Measurements from ENCODE around the gene TMF1.

TMF1 gene

GRCh38 chr3:69088063-69088462 lies 35.9 kb upstream of the TMF1 start:
- Histone ChIP-seq H3K36me3 (ENCODE audit: insufficient read depth, low read length) (no peaks in the 10 kb centered on the region), H3K4me3 (ENCODE audit: low read depth in 1 of 2, low read length in 2 of 2) (peak overlapping the region in 1 of 2 donors; percentile 3), H3K4me1 (ENCODE audit: insufficient read depth, low read length) (peaks cover 74% of the 10 kb centered on the region), H3K27ac (ENCODE audit: low read depth, low read length) (no peak overlapping the region), H3K9ac (ENCODE audit: low read length) (no peak overlapping the region), H3K9me3 (ENCODE audit: low read length) (no peaks in the 10 kb centered on the region), H3K27me3 (ENCODE audit: control insufficient read depth in 1 of 2, insufficient read depth in 2 of 2, low read length in 2 of 2) (no peaks in the 10 kb centered on the region)

- H3K4me3 ChIP-seq (ENCODE audit: low read depth in 1 of 2, low read length in 2 of 2): peak overlapping the region in 1 of 2 donors; percentile 76
- no peaks in the 10 kb centered on the region for H3K27me3 ChIP-seq (ENCODE audit: control insufficient read depth in 1 of 2, insufficient read depth in 2 of 2, low read length in 2 of 2)
- no peaks in the 10 kb centered on the region for H3K9me3 ChIP-seq (ENCODE audit: low read length)
- H3K9ac ChIP-seq (ENCODE audit: low read length): no peak overlapping the region
- H3K27ac ChIP-seq (ENCODE audit: low read depth, low read length): peak overlapping the region; percentile 99
- H3K4me1 ChIP-seq (ENCODE audit: insufficient read depth, low read length): peaks cover 65% of the 10 kb centered on the region
- H3K36me3 ChIP-seq (ENCODE audit: insufficient read depth, low read length): no peaks in the 10 kb centered on the region
Observed at GRCh38 chr3:69087030-69087791, 35.1 kb upstream of the TMF1 start.

DNA sequence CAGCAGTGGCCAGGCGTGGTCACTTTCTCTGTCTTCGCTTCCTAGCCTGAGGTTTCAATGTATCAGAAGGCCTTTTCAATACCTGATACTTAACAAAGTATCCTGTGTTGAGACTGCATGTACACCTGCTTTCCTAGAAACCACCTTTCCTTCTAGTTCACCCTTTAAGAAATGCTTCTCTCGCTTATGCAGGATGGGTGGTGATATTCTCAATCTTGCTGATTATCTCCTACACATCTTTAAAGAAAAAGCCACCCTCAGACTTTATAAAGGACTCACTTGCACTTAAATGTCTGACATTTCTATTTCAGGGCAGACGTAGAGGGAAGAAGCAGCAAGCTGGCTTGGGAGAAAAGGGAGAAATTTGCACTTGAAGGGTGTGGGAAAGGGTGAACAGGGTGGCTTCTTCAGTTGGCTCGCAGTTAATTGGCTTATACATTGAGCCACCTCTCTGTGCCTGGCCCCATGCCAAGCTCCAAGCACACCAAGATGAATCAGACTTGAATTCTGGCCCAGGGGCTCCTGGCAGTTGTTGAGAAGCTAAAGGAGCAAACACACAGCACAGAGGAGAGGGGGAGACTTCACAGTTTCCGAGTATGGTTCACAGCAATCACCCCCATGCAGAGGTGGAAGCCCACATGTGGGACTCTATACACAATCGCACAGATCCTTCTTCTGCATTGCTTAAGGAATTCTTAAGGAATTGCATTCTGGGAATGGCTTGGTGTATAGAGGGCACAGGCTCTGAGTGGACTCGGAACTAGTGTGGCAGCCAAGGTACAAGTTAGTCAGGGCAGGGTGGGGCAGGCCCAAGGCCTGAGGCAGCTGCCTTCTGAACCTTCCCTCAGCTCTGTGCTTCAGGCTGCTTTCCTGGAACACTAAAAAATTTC lies 33.9 kb upstream of the TMF1 start:
- H3K4me1 ChIP-seq (ENCODE audit: insufficient read depth, low read length): peaks cover 54% of the 10 kb centered on the region
- peak overlapping the region; percentile 99 for H3K27ac ChIP-seq (ENCODE audit: low read depth, low read length)
- H3K27me3 ChIP-seq (ENCODE audit: control insufficient read depth in 1 of 2, insufficient read depth in 2 of 2, low read length in 2 of 2): no peaks in the 10 kb centered on the region

DNA sequence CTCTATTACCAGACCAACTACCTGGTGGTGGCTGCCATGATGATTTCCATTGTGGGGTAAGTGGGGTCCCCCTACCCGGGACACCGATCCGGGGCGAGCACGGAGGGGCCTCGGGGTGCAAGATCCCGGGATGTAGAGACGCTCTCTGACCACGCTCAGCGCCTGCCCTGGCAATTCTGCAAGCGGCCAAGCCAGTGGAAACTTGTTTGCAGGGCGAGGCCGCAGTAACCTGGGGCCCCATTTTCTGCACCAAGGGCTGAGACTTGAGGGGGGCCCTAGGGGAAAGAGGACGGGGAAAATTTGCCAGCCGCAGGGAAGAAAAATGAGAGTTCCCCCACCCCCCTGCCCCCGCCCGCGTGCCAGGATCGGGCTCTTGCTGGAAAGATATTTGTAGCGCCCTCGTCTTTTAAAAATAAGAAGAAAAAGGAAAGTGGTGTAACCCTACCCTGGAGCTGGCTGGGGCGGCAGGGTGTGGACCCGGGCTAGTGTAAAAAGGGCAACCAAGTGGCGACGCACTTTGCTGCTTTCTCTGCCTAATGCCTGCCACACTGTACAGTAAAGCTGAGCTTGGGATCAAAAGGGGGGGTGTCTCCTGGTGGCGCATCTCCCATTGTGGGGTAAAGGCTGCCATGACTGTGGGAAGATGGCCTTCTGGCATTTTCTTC lies 33.2 kb upstream of the TMF1 start:
- Histone ChIP-seq H3K27ac (ENCODE audit: low read depth, low read length) (peak overlapping the region; percentile 99), H3K4me3 (ENCODE audit: low read depth in 1 of 2, low read length in 2 of 2) (peak overlapping the region; percentile 76 to 90), H3K9me3 (ENCODE audit: low read length) (no peaks in the 10 kb centered on the region), H3K9ac (ENCODE audit: low read length) (peak overlapping the region; percentile 90), H3K27me3 (ENCODE audit: control insufficient read depth in 1 of 2, insufficient read depth in 2 of 2, low read length in 2 of 2) (no peaks in the 10 kb centered on the region), H3K36me3 (ENCODE audit: insufficient read depth, low read length) (no peaks in the 10 kb centered on the region), H3K4me1 (ENCODE audit: insufficient read depth, low read length) (peaks cover 51% of the 10 kb centered on the region)

More for the DNA sequence above, 33.9 kb upstream of the TMF1 start:
- Histone ChIP-seq H3K9me3 (ENCODE audit: low read length) (no peaks in the 10 kb centered on the region), H3K36me3 (ENCODE audit: insufficient read depth, low read length) (no peaks in the 10 kb centered on the region), H3K4me3 (ENCODE audit: low read depth in 1 of 2, low read length in 2 of 2) (peak overlapping the region; percentile 76 to 90), H3K9ac (ENCODE audit: low read length) (peak overlapping the region; percentile 90)

- no peaks in the 10 kb centered on the region for H3K9me3 ChIP-seq (ENCODE audit: low read length)
- H3K4me3 ChIP-seq (ENCODE audit: low read depth in 1 of 2, low read length in 2 of 2): peak within 1 kb of the TSS; percentile 76 to 90
- H3K4me1 ChIP-seq (ENCODE audit: insufficient read depth, low read length): peaks cover 44% of the 10 kb centered on the region
- no peaks in the 10 kb centered on the region for H3K36me3 ChIP-seq (ENCODE audit: insufficient read depth, low read length)
- no peaks in the 10 kb centered on the region for H3K27me3 ChIP-seq (ENCODE audit: control insufficient read depth in 1 of 2, insufficient read depth in 2 of 2, low read length in 2 of 2)
- H3K9ac ChIP-seq (ENCODE audit: low read length): peak within 1 kb of the TSS; percentile 90
- H3K27ac ChIP-seq (ENCODE audit: low read depth, low read length): peak within 1 kb of the TSS; percentile 99
Observed at GRCh38 chr3:69084326-69085167, 32.4 kb upstream of the TMF1 start, which contains the start of gene ARL6IP5. TSS of gene ARL6IP5 (plus strand) at chr3:69084937. CDS start at chr3:69085048, 111 bp downstream.

GRCh38 chr3:69082805-69083204 lies 30.7 kb upstream of the TMF1 start:
- H3K27me3 ChIP-seq (ENCODE audit: control insufficient read depth in 1 of 2, insufficient read depth in 2 of 2, low read length in 2 of 2): no peaks in the 10 kb centered on the region
- H3K36me3 ChIP-seq (ENCODE audit: insufficient read depth, low read length): no peaks in the 10 kb centered on the region
- H3K27ac ChIP-seq (ENCODE audit: low read depth, low read length): no peak overlapping the region
- H3K4me3 ChIP-seq (ENCODE audit: low read depth in 1 of 2, low read length in 2 of 2): no peak overlapping the region
- H3K9ac ChIP-seq (ENCODE audit: low read length): no peak overlapping the region
- peaks cover 41% of the 10 kb centered on the region for H3K4me1 ChIP-seq (ENCODE audit: insufficient read depth, low read length)
- H3K9me3 ChIP-seq (ENCODE audit: low read length): no peaks in the 10 kb centered on the region

DNA sequence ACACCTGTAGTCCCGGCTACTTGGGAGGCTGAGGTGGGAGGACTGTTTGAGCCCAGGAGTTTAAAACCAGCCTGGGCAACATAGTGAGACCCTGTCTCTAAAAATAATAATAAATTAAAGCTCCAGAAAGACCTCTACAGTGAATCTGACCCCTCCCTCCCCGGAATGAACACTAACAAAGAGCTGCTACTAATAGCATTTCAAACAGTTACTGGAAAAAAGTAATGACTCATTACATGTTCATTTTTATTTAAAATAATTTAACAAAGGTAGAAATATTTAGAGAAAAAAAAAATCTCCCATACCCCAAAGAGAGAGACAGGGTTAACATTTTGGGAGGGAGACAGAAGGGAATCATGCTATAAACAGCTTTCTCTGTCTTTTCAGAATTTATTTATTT lies 30.2 kb upstream of the TMF1 start:
- Histone ChIP-seq H3K4me3 (ENCODE audit: low read depth in 1 of 2, low read length in 2 of 2) (no peak overlapping the region), H3K27ac (ENCODE audit: low read depth, low read length) (peak overlapping the region; percentile 28), H3K9me3 (ENCODE audit: low read length) (no peaks in the 10 kb centered on the region), H3K27me3 (ENCODE audit: control insufficient read depth in 1 of 2, insufficient read depth in 2 of 2, low read length in 2 of 2) (no peaks in the 10 kb centered on the region), H3K36me3 (ENCODE audit: insufficient read depth, low read length) (no peaks in the 10 kb centered on the region), H3K4me1 (ENCODE audit: insufficient read depth, low read length) (peaks cover 37% of the 10 kb centered on the region), H3K9ac (ENCODE audit: low read length) (no peak overlapping the region)

DNA sequence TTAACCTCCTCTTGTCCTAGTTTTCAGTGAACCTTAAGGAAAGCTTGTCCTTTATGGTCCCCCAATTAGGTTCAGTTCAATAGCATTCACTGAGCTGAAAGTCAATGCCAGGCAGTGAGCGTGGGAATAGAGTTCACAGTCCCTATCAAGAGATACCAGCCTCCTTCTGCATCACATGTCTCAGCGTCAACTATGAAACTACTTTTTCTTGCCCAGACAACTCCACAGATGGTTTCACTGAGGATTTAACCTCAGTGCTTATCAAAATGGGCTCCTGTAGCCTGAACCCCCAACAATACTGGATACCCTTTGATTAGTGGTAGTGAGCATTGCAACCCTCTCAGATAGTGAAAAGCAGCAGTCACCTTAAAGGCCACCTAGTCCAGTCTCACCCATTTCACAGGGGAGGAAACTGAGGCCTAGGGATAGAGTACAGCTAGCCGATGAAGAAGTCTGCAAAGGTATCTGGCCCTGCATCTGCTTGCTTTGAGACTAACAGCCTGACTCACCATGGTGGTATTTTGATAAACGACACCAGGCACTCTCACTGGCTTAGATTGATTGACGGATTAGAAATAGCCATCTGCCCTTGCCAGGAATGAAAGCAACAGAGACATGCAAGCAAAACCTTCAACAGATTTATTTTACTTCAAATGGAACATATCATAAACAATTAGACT lies 29.6 kb upstream of the TMF1 start:
- Histone ChIP-seq H3K4me3 (ENCODE audit: low read depth in 1 of 2, low read length in 2 of 2) (no peak overlapping the region), H3K4me1 (ENCODE audit: insufficient read depth, low read length) (peaks cover 32% of the 10 kb centered on the region), H3K36me3 (ENCODE audit: insufficient read depth, low read length) (no peaks in the 10 kb centered on the region), H3K27ac (ENCODE audit: low read depth, low read length) (no peak overlapping the region), H3K27me3 (ENCODE audit: control insufficient read depth in 1 of 2, insufficient read depth in 2 of 2, low read length in 2 of 2) (no peaks in the 10 kb centered on the region), H3K9me3 (ENCODE audit: low read length) (no peaks in the 10 kb centered on the region), H3K9ac (ENCODE audit: low read length) (no peak overlapping the region)

GRCh38 chr3:69080233-69080920 lies 28.2 kb upstream of the TMF1 start, which contains the start of gene UBA3:
TSS of gene UBA3 (minus strand) at chr3:69080365. CDS start at chr3:69080353, 12 bp downstream.
- Histone ChIP-seq H3K4me3 (ENCODE audit: low read depth in 1 of 2, low read length in 2 of 2) (peak within 1 kb of the TSS; percentile 49 to 71), H3K9me3 (ENCODE audit: low read length) (no peaks in the 10 kb centered on the region), H3K9ac (ENCODE audit: low read length) (peak within 1 kb of the TSS; percentile 31), H3K27ac (ENCODE audit: low read depth, low read length) (peak within 1 kb of the TSS; percentile 74), H3K4me1 (ENCODE audit: insufficient read depth, low read length) (peaks cover 32% of the 10 kb centered on the region), H3K36me3 (ENCODE audit: insufficient read depth, low read length) (no peaks in the 10 kb centered on the region), H3K27me3 (ENCODE audit: control insufficient read depth in 1 of 2, insufficient read depth in 2 of 2, low read length in 2 of 2) (no peaks in the 10 kb centered on the region)
